ENCODE measurements around the gene KCTD10. TPM values are rescaled to one million over a fixed set of nuclear protein-coding genes. Genes with fewer than 3 reads are reported as not detected.

The KCTD10 gene
- total and polyA plus RNA-seq, 2 of the 13 experiments (the other 11 are each of a cell fraction or from before 2014, with no cell fraction given) = 6.9 to 25.4 TPM

- ATAC-seq = no peak
- BruUV-seq (replicated peaks) = no TSS peak
- peaks cover 28 to 82% of the 10 kb centered on the region in 2 experiments for H3K36me3 ChIP-seq (replicated peaks in 1 of 2; ENCODE audit: control insufficient read depth in 1 of 2, insufficient read depth in 2 of 2, low read length in 2 of 2)
These were observed 10.3 kb upstream of the KCTD10 start for GRCh38 chr12:109487181-109488050.

More at GRCh38 chr12:109487181-109488050, 10.3 kb upstream of the KCTD10 start:
- no peak for DNase-seq (ENCODE audit: low spot score)
- Histone ChIP-seq H3K4me2 (ENCODE audit: low read depth, low read length) (no peak overlapping the region), H3K27me3 (ENCODE audit: control insufficient read depth in 1 of 2, insufficient read depth in 2 of 2, low read length in 2 of 2) (no peaks in the 10 kb centered on the region), H4K20me1 (ENCODE audit: insufficient read depth, low read length) (no peaks in the 10 kb centered on the region), H3K9me3 (ENCODE audit: low read length) (no peaks in the 10 kb centered on the region), H3K4me3 (replicated peaks in 1 of 3; ENCODE audit: insufficient read depth in 1 of 3, low read depth in 2 of 3, low read length in 3 of 3) (no peak overlapping the region), H2AFZ (ENCODE audit: low read length) (no peak overlapping the region), H3K9ac (ENCODE audit: insufficient read depth, low read depth, low read length) (no peak overlapping the region), H3K27ac (ENCODE audit: extremely low read length, insufficient read depth, low read length) (no peak overlapping the region), H3K4me1 (ENCODE audit: insufficient read depth, low read length) (peaks cover 7% of the 10 kb centered on the region), H3K79me2 (ENCODE audit: insufficient read depth, low read length) (no peaks in the 10 kb centered on the region)
- intact Hi-C loops (cut with micrococcal nuclease; ENCODE audit: unreplicated experiment) (no loop called here), in situ Hi-C loops (cut with HindIII; ENCODE audit: extremely low pct_ligation_motif_present, low pct_unique_long_range_greater_than_20kb) (no loop called here)
- CTCF ChIA-PET (ENCODE audit: low intra/inter-chr PET ratio, low total read pairs) = no interaction called here
- WGBS (ENCODE audit: low lambda C conversion rate) = 80% methylated on average over 6 of the region's 9 CpGs
- POLR2A ChIA-PET = no interaction called here
- no peak for FAIRE-seq
- TF ChIP-seq THAP9 (CRISPR knock-in tag; IDR thresholded peaks at IDR 0.05; ENCODE audit: borderline replicate concordance) (no peak), HNRNPUL1 (IDR thresholded peaks at IDR 0.05; ENCODE audit: low read depth, low read length) (no peak), ATF6 (CRISPR knock-in tag; conservative IDR thresholded peaks at IDR 0.05) (no peak), ZNF7 (CRISPR knock-in tag; IDR thresholded peaks at IDR 0.05) (no peak), THAP7 (CRISPR knock-in tag; IDR thresholded peaks at IDR 0.05) (no peak), TEAD3 (CRISPR knock-in tag; optimal IDR thresholded peaks at IDR 0.05; ENCODE audit: borderline replicate concordance) (no peak), NPAS2 (CRISPR knock-in tag; IDR thresholded peaks at IDR 0.05; ENCODE audit: borderline replicate concordance) (no peak), SP5 (CRISPR knock-in tag; IDR thresholded peaks at IDR 0.05; ENCODE audit: borderline replicate concordance, low read depth) (no peak), PCBP1 (IDR thresholded peaks at IDR 0.05; ENCODE audit: borderline replicate concordance, low read depth, low read length) (no peak), MIER3 (CRISPR knock-in tag; IDR thresholded peaks at IDR 0.05; ENCODE audit: borderline replicate concordance) (no peak), TIGD3 (CRISPR knock-in tag; IDR thresholded peaks at IDR 0.05; ENCODE audit: borderline replicate concordance) (no peak), BCL6 (CRISPR knock-in tag; IDR thresholded peaks at IDR 0.05) (no peak), ZNF460 (CRISPR knock-in tag; IDR thresholded peaks at IDR 0.05; ENCODE audit: borderline replicate concordance) (no peak), ZNF468 (CRISPR knock-in tag; IDR thresholded peaks at IDR 0.05) (no peak)

All from HepG2 (cell line).